ENCODE measurements around the gene IKZF3.
A peak's percentile ranks its signal among the peaks of the same experiment; 100 is the strongest.

Gene IKZF3

DNA sequence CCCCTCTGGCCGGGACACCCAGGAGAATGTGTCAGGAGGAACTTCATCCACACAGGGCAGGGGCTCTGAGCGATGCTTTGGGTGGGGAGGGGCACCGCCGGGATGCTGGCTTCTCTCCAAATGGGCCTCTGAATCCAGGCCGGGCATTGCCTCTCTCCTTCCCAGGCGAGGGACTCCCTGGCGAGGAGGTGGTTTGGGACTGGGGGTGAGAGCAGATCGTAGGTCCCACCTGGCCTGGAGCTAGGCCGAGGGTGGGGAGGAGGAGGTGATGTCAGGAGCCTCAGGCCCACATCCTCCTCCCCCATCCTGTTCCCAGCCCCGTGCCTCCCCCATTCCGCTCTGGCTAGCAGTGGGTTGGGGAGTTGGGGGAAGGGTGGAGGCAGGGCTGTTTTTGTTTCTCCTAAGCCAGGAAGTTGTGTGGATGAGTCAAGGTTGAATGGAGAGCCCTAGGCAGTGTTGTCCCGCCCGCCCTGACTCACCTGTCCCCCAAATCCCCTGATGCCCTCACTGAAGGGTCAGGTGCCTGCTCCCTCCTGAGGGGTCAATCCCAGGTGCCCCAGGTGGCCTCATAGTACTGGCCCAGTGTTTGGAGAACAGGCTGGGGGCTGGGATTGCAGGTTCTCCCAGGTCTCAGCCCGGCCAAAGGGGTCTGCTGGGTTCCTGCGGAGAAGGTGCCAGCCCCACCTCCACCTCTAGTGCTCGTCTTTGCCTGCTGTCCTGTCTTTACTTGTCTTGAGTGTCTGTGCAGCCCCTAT lies 123.6 kb downstream of the IKZF3 start:
- Mint-ChIP-seq H3K27ac (no peak overlapping the region), H3K9me3 (no peaks in the 10 kb centered on the region), H3K4me3 (no peak overlapping the region), H3K27me3 (no peaks in the 10 kb centered on the region), H3K36me3 (ENCODE audit: low read depth) (no peaks in the 10 kb centered on the region), H3K4me1 (ENCODE audit: low read depth) (peaks cover 28% of the 10 kb centered on the region)

DNA sequence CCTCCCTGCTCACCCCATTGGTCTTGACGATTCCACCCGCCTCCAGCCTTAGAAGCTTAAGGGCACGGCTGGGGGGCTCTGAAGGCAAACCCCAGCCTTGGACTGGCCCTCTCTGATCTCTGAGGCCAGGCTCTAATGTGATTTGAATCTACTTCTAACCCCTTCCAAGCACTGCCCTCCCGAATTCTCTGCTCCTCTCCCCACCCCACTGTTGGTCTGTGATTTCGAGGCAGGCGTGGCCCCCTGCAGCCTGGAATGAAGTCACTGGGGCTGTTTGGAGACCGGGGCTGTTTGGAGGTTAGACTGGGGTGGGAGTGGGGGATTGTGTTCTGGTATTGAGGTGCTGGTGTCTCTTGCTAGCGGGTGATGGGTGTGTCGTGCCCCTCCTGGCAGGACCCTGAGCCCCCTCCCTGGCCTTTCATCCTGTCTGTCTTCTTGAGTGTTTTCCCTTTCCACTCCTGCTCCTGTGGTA lies 124.2 kb downstream of the IKZF3 start:
- Mint-ChIP-seq H3K36me3 (ENCODE audit: low read depth) (no peaks in the 10 kb centered on the region), H3K4me3 (no peak overlapping the region), H3K27ac (no peak overlapping the region), H3K9me3 (no peaks in the 10 kb centered on the region), H3K27me3 (no peaks in the 10 kb centered on the region), H3K4me1 (ENCODE audit: low read depth) (peaks cover 28% of the 10 kb centered on the region)

DNA sequence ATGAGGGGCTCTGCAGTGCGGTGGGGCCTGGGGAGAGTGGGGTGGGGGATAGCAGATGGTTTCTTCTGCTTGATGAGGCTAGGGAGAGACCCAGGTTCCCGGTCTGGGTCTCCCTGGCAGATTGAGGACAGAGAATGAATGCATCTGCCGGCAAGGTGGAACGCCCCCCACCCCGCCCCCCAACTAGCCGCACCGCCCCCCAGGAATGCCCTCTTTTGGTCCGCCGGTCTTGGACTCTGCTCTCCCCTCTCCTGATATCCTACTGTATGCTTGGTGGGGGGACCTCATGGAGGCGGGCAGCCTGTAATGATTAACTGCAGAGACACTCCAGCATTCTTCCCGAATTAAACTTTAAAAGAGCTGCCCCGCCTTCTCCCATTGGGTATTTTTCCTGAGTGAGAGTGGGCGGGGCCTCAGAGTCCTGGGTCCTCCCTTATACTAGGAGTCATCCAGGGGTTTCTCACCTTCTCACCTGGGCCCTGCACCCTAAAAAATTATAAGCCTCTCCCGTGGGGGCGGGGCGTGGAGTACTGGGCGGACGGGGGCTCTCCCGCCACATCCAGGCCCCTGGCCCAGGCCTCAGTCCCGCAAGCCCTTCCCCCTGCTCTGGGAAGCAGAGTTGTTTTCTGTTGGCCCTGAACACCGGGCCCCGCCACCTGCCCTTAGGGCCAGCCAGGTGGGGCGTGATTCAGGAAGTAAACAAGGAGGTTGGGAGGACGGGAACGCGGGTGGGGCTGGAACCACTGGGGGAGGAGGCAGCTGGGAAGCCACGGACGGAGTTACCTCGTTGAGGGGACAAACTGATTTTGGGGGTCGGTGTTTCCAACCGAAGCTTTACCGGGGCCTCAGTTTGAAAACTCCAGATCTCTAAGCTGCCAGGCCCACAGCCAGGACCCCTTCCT lies 124.9 kb downstream of the IKZF3 start:
- Mint-ChIP-seq H3K4me3 (peak overlapping the region; percentile 68), H3K9me3 (no peaks in the 10 kb centered on the region), H3K4me1 (ENCODE audit: low read depth) (peaks cover 28% of the 10 kb centered on the region), H3K27me3 (no peaks in the 10 kb centered on the region), H3K36me3 (ENCODE audit: low read depth) (no peaks in the 10 kb centered on the region), H3K27ac (no peak overlapping the region)

DNA sequence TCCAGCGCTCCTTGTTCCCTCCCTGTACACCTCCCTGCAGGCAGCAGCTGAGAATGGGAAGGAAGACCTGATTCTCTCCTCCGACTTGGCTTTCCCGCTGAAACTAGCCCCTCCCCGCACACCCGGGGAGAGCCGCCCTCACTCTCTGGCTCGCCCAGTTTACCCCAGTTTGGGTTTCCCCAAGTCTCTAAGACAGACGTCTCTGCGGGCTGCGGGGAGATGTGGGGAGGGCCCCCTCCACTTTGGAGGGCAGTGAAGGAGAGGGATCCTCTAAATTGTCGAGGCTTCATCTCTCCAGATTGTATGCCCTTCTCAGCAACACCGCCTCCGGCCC lies 125.6 kb downstream of the IKZF3 start:
- H3K4me3 Mint-ChIP-seq = peak overlapping the region; percentile 68
- no peaks in the 10 kb centered on the region for H3K9me3 Mint-ChIP-seq
- no peaks in the 10 kb centered on the region for H3K27me3 Mint-ChIP-seq

DNA sequence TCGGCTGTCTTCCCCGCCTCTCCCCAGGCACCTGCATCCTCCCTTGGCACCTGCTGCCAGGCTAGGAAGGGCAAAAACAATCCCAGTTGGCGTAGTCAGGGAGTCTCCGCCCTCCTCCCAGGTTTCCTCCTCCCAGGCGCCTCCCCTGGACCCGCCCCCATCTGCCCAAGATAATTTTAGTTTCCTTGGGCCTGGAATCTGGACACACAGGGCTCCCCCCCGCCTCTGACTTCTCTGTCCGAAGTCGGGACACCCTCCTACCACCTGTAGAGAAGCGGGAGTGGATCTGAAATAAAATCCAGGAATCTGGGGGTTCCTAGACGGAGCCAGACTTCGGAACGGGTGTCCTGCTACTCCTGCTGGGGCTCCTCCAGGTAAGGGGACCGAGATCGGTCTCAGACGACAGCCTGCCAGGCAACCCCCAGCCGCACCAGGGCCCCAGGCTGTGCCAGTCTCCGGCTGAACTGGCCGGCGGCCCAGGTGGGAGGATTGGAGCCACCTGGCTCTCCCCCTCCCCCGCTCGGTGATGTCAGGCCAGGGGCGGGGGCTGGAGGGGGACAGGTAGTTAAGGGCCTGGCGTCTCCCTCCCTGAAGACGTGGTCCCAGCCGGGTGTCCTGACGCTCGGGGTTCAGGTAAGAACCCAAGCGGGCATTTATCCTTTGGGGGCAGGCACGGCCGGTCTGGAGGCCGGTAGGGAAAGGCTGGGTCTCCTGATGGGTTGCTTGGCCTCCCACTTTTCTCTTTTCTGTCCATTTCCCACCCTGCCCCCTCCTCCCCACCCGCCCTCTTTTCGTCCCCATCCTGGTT lies 126.1 kb downstream of the IKZF3 start, which contains the start of gene GRB7:
GRB7 (plus strand) TSS at position 179 of the 808 bp plus-strand sequence. CDS start 4,364 bp downstream, outside the sequence.
- Mint-ChIP-seq H3K36me3 (ENCODE audit: low read depth) (no peaks in the 10 kb centered on the region), H3K4me3 (peak within 1 kb of the TSS; percentile 68), H3K4me1 (ENCODE audit: low read depth) (peaks cover 28% of the 10 kb centered on the region), H3K27me3 (no peaks in the 10 kb centered on the region), H3K27ac (peak within 1 kb of the TSS; percentile 45), H3K9me3 (no peaks in the 10 kb centered on the region)

More for the DNA sequence above, 125.6 kb downstream of the IKZF3 start:
- peak overlapping the region; percentile 45 for H3K27ac Mint-ChIP-seq
- no peaks in the 10 kb centered on the region for H3K36me3 Mint-ChIP-seq (ENCODE audit: low read depth)
- H3K4me1 Mint-ChIP-seq (ENCODE audit: low read depth) = peaks cover 28% of the 10 kb centered on the region

DNA sequence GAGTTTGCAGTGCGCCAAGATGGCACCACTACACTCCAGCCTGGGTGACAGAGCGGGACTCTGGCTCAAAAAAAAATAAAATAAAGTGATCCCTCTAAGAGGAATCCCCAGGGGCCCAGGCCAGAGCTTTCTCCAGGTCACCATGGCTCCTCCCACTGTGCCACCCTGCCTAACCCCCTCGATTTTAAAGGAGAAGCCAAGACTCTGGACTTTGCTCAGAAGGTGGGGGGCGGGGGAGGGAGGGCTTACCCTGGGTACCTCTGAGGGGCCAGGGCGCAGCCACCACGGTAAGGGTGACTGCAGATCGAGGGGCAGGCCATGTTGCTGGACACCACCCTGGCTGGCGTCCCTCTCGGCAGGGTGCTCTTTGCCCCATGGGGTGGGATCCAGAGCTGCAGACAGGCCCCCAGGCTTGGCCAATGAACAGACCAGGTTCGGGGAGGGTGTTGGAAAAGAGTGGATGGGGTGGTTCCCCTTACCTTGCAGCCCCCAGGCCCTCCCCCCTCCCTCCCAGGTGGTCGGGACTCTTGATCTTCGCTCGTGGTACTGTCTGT lies 126.8 kb downstream of the IKZF3 start:
- no peaks in the 10 kb centered on the region for H3K36me3 Mint-ChIP-seq (ENCODE audit: low read depth)

DNA sequence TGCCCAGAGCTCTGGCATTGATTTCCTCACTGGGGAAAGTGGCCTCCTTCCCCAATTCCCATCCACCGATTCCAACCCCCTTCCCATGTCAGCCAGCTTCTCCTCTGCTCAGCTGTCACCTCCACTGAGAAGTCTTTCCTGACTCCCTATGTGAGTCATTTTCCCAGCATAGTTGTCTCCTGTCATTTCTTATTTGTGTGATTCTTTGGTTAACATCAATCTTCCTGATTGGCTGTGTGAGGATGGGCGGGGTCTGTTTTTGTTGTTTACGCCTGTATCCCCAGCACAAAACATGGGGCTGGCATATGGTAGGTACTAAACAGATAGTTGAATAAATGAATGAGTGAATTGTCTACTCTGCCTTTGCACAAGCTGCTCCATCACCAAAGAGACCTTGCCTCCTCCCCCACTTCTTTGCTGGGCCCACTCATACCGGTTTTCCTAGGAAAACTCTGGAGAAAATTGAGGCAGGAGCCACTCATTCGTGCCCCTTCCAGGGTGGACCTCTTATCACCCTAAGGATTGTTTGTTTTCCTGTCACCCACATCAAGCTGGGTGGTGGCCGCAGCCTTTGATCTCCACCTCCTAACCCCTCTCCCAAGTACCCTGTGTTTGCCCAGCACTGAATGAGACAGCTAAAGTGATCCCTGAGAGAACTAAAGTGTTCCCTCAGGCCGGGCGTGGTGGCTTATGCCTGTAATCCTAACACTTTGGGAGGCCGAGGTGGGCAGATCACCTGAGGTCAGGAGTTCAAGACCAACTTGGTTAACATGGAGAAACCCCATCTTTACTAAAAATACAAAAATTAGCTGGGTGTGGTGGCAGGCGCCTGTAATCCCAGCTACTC lies 127.6 kb downstream of the IKZF3 start:
- Mint-ChIP-seq H3K27me3 (no peaks in the 10 kb centered on the region), H3K27ac (no peak overlapping the region), H3K9me3 (no peaks in the 10 kb centered on the region), H3K4me1 (ENCODE audit: low read depth) (peaks cover 28% of the 10 kb centered on the region), H3K36me3 (ENCODE audit: low read depth) (no peaks in the 10 kb centered on the region), H3K4me3 (no peak overlapping the region)

More for the DNA sequence above, 126.8 kb downstream of the IKZF3 start:
- H3K4me1 Mint-ChIP-seq (ENCODE audit: low read depth) = peaks cover 28% of the 10 kb centered on the region
- H3K4me3 Mint-ChIP-seq = no peak overlapping the region
- H3K9me3 Mint-ChIP-seq = no peaks in the 10 kb centered on the region
- no peak overlapping the region for H3K27ac Mint-ChIP-seq
- no peaks in the 10 kb centered on the region for H3K27me3 Mint-ChIP-seq

DNA sequence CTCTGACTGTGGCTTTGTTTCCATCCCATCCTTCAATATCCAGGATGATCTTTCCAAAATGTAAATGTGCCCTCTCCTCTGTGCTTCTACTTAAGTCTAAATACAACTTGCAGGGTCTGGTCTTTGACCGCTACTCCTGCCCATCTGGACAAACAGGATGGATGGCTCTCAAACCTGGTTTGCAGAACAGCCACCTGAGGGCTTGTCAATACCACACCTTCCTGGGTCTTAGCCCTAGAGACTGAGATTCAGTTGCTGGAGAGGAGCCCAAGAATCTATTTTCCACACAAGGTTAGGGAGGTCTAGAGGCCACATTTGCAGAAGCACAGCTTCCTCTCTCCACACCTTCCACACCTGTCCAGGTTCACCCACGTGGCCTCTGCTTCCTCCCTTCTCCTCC lies 128.2 kb downstream of the IKZF3 start:
- Mint-ChIP-seq H3K4me1 (ENCODE audit: low read depth) (peaks cover 29% of the 10 kb centered on the region), H3K36me3 (ENCODE audit: low read depth) (no peaks in the 10 kb centered on the region), H3K27me3 (no peaks in the 10 kb centered on the region), H3K4me3 (no peak overlapping the region), H3K27ac (no peak overlapping the region), H3K9me3 (no peaks in the 10 kb centered on the region)

DNA sequence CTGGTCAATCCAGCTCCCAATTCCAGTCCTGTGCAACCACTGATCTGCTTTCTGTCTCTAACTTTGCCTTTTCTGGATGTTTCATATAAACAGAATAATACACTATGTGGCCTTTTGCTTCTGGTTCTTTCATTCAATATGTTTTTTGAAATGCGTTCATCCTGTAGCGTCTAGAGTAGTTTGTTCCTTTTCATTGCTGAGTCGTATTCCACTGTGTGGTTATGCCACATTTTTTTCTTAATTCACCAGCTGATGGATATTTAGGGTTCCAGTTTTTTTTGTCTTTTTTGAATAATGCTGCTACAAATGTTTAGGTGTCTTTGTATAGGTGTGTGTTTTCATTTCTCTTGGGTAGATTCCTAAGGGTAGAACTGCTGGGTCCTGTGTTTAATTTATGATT lies 131.5 kb downstream of the IKZF3 start:
- Mint-ChIP-seq H3K27me3 (no peaks in the 10 kb centered on the region), H3K36me3 (ENCODE audit: low read depth) (peaks cover 6% of the 10 kb centered on the region), H3K27ac (no peak overlapping the region), H3K9me3 (no peaks in the 10 kb centered on the region), H3K4me3 (no peak overlapping the region), H3K4me1 (ENCODE audit: low read depth) (peaks cover 19% of the 10 kb centered on the region)

DNA sequence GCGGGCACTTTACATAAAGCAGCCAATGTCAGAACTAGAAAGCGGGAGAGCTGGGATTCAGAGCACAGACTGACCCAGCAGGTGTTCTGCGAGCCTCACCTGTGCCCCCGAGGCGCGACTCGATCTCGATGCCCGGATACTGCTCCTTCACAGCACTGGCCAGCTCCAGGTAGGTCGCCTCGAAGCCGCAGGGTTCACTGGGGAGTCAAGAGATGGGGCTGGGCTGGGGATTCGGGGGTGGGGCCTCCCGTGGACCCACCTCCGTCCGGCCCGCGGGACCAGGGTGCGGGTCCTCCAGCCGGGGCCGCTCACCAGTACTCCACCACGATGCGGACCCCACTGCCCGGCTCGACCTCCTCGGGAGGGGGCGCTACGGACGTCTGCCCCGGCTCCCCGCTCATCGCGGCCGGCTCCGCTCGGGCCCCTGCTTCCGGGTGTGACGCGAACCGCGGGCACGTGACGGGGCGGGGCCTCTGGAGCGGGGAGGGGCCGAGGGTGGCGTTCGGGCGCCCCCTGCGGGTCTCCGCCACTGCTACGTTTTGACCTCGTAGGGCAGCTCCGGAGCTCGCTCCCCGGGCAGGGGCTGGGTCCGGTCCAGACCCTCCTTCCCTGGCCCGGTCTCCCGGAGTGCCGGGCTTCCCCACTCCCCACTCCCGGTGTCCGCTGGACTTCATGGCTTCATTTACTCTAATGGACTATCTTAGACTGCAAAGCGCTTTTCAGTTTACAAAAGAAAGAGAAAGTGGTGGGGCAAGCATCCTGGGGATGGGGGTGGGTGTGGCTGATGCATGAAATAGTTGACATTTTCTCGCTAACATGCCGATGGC lies 133.8 kb downstream of the IKZF3 start, which contains the start of gene MIEN1:
MIEN1 (minus strand) TSS at position 438 of the 827 bp plus-strand sequence; CDS start at position 401, 37 bp downstream.
- H3K27ac Mint-ChIP-seq = peak within 1 kb of the TSS; percentile 89
- no peaks in the 10 kb centered on the region for H3K9me3 Mint-ChIP-seq
- H3K4me3 Mint-ChIP-seq = peak within 1 kb of the TSS; percentile 93
- H3K27me3 Mint-ChIP-seq = no peaks in the 10 kb centered on the region
- peaks cover 19% of the 10 kb centered on the region for H3K4me1 Mint-ChIP-seq (ENCODE audit: low read depth)
- H3K36me3 Mint-ChIP-seq (ENCODE audit: low read depth) = peaks cover 6% of the 10 kb centered on the region

DNA sequence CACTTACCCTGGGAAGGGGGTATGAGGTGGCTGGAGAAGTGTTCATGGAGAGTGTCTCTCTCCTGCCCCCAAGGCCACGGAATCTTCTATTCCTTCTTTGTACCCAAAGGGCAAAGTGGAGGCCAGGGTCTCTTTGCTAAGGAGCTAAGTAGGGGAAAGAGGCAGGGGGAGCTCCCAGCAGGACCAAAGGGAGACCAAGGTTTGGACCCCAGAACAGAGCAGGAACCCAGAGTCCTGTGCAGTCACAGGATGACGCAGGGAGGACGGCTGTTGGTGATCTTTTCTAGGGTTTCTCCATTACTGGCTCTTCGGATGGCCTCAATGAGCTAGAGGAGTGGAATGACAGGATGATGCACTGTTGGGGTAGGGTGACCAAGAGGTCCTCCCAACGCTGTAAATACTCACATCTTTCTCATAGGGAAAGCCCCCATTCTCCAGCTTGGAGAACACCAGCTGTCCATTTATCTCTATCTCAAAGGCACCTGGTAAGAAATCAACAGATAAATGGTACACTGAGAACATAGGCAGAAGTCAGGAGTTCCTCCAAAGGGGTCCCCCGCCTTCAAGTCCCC lies 134.7 kb downstream of the IKZF3 start:
- peak overlapping the region; percentile 93 for H3K4me3 Mint-ChIP-seq
- no peaks in the 10 kb centered on the region for H3K27me3 Mint-ChIP-seq
- peaks cover 10% of the 10 kb centered on the region for H3K36me3 Mint-ChIP-seq (ENCODE audit: low read depth)
- H3K4me1 Mint-ChIP-seq (ENCODE audit: low read depth) = peaks cover 19% of the 10 kb centered on the region
- H3K9me3 Mint-ChIP-seq = no peaks in the 10 kb centered on the region
- peak overlapping the region; percentile 89 for H3K27ac Mint-ChIP-seq

DNA sequence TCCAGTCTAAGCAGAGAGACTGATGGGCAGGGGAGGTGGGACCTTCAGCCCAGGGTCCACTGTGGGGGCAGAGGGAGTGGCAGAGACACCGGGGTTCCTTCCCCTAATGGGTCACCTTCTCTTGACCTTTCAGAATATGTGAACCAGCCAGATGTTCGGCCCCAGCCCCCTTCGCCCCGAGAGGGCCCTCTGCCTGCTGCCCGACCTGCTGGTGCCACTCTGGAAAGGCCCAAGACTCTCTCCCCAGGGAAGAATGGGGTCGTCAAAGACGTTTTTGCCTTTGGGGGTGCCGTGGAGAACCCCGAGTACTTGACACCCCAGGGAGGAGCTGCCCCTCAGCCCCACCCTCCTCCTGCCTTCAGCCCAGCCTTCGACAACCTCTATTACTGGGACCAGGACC lies 136.6 kb downstream of the IKZF3 start:
- Mint-ChIP-seq H3K9me3 (no peaks in the 10 kb centered on the region), H3K27me3 (no peaks in the 10 kb centered on the region), H3K27ac (no peak overlapping the region), H3K4me1 (ENCODE audit: low read depth) (peaks cover 19% of the 10 kb centered on the region), H3K36me3 (ENCODE audit: low read depth) (peaks cover 10% of the 10 kb centered on the region), H3K4me3 (no peak overlapping the region)

DNA sequence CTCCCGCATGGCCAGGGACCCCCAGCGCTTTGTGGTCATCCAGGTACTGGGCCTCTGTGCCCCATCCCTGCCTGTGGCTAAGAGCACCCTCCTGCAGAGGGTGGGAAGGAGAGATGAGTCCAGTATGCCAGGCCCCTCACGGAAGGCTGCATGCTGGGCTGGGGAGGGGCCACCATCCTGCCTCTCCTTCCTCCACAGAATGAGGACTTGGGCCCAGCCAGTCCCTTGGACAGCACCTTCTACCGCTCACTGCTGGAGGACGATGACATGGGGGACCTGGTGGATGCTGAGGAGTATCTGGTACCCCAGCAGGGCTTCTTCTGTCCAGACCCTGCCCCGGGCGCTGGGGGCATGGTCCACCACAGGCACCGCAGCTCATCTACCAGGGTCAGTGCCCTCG lies 137.5 kb downstream of the IKZF3 start:
- H3K36me3 Mint-ChIP-seq (ENCODE audit: low read depth) = peaks cover 10% of the 10 kb centered on the region
- no peak overlapping the region for H3K27ac Mint-ChIP-seq
- no peaks in the 10 kb centered on the region for H3K9me3 Mint-ChIP-seq
- no peaks in the 10 kb centered on the region for H3K27me3 Mint-ChIP-seq
- peaks cover 19% of the 10 kb centered on the region for H3K4me1 Mint-ChIP-seq (ENCODE audit: low read depth)
- H3K4me3 Mint-ChIP-seq = no peak overlapping the region
